Loucy (cell line): ENCODE measurements around the gene SPAST.

Source experiments
- CTCF ChIP-seq: fragments of 200-600 bp; sonication (generic); conservative IDR thresholded peaks from 2 replicates; pipeline ENCODE4 v1.5.1; 2014; ENCODE audit warnings: mild to moderate bottlenecking, antibody characterized with exemption, low read length
- EZH2phosphoT487 ChIP-seq: fragments of 200-600 bp; IDR thresholded peaks from 2 replicates; pipeline ENCODE4 v1.6.1; 2018; ENCODE audit warnings: antibody characterized with exemption, mild to moderate bottlenecking, moderate library complexity, borderline replicate concordance

- TF ChIP-seq CTCF (no peak), EZH2phosphoT487 (no peak)
Measured at GRCh38 chr2:32136097-32136496, 72.7 kb downstream of the SPAST start.
